HCT116 (cell line): ENCODE measurements around the gene ACTL10.

Experiments used
- EZH2 ChIP-seq: fragments of 200-600 bp; sonication (generic); IDR thresholded peaks from 2 replicates; pipeline ENCODE4 v1.6.1; 2017; ENCODE audit warnings: antibody characterized with exemption, mixed run types
- TF ChIP-seq, protein P1 (sequence below), 3 experiments: fragments of 200-600 bp in 1 of 3; sonication (generic) in 1 of 3; IDR thresholded peaks in 2 of 3; conservative IDR thresholded peaks in 1 of 3; 2 replicates each; pipeline ENCODE4 v1.5.1; 2012 to 2017; ENCODE audit warnings: low read depth in 2 of 3, low read length in 2 of 3, antibody characterized with exemption in 1 of 3, borderline replicate concordance in 1 of 3, control low read depth in 1 of 3, mild to moderate bottlenecking in 1 of 3, mixed read lengths in 1 of 3, mixed run types in 1 of 3, moderate library complexity in 1 of 3; ENCODE audit not compliant: insufficient read depth in 1 of 3
- TF ChIP-seq, protein P2 (sequence below): IDR thresholded peaks from 2 replicates; pipeline ENCODE4 v1.6.1; 2012; ENCODE audit warnings: low read depth

DNA sequence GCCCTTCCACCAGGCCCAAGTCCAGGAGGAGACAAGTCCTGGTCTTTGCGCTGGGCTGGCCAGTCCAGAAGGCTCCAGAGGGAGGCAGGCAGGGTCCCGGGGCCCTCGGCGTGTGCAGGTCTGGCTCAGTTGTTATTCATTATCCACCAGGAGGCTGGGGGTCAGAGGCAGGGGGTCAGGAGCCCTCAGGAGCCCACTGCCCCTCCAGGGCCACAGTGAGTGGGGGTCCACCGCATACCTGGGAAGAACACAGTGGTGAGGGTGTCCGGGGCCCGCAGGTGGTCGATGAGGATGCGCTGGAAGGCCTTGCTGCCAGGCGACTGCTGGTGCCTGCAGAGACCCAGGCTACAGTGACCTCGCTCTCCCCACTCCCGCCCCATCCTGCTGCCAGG lies 9.0 kb upstream of the ACTL10 start:
- TF ChIP-seq EZH2 = no peak
- TF ChIP-seq, protein P1, sequence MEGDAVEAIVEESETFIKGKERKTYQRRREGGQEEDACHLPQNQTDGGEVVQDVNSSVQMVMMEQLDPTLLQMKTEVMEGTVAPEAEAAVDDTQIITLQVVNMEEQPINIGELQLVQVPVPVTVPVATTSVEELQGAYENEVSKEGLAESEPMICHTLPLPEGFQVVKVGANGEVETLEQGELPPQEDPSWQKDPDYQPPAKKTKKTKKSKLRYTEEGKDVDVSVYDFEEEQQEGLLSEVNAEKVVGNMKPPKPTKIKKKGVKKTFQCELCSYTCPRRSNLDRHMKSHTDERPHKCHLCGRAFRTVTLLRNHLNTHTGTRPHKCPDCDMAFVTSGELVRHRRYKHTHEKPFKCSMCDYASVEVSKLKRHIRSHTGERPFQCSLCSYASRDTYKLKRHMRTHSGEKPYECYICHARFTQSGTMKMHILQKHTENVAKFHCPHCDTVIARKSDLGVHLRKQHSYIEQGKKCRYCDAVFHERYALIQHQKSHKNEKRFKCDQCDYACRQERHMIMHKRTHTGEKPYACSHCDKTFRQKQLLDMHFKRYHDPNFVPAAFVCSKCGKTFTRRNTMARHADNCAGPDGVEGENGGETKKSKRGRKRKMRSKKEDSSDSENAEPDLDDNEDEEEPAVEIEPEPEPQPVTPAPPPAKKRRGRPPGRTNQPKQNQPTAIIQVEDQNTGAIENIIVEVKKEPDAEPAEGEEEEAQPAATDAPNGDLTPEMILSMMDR (IDR thresholded peaks at IDR 0.05 in 2 of 3, conservative IDR thresholded peaks at IDR 0.05 in 1 of 3; ENCODE audit: borderline replicate concordance in 1 of 3, insufficient read depth in 1 of 3, low read depth in 2 of 3, low read length in 2 of 3) = no peak
- TF ChIP-seq, protein P2, sequence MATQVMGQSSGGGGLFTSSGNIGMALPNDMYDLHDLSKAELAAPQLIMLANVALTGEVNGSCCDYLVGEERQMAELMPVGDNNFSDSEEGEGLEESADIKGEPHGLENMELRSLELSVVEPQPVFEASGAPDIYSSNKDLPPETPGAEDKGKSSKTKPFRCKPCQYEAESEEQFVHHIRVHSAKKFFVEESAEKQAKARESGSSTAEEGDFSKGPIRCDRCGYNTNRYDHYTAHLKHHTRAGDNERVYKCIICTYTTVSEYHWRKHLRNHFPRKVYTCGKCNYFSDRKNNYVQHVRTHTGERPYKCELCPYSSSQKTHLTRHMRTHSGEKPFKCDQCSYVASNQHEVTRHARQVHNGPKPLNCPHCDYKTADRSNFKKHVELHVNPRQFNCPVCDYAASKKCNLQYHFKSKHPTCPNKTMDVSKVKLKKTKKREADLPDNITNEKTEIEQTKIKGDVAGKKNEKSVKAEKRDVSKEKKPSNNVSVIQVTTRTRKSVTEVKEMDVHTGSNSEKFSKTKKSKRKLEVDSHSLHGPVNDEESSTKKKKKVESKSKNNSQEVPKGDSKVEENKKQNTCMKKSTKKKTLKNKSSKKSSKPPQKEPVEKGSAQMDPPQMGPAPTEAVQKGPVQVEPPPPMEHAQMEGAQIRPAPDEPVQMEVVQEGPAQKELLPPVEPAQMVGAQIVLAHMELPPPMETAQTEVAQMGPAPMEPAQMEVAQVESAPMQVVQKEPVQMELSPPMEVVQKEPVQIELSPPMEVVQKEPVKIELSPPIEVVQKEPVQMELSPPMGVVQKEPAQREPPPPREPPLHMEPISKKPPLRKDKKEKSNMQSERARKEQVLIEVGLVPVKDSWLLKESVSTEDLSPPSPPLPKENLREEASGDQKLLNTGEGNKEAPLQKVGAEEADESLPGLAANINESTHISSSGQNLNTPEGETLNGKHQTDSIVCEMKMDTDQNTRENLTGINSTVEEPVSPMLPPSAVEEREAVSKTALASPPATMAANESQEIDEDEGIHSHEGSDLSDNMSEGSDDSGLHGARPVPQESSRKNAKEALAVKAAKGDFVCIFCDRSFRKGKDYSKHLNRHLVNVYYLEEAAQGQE = no peak
